LNCAP (cell line): ENCODE data around the gene ZNF805.

Experiments
- CTCF ChIP-seq: fragments of 450-650 bp; IDR thresholded peaks from 2 replicates; pipeline ENCODE4 v1.5.1; 2017; ENCODE audit warnings: mild to moderate bottlenecking

Gene ZNF805

GRCh38 chr19:57245959-57246358, 5.5 kb downstream of the ZNF805 start:
- TF ChIP-seq CTCF, result no peak

GRCh38 chr19:57248646-57249045, 8.2 kb downstream of the ZNF805 start:
- no peak for TF ChIP-seq CTCF

- TF ChIP-seq CTCF, result no peak
These were observed 8.9 kb downstream of the ZNF805 start for GRCh38 chr19:57249329-57249728.

GRCh38 chr19:57262044-57262443, 21.6 kb downstream of the ZNF805 start:
- no peak for TF ChIP-seq CTCF

- no peak for TF ChIP-seq CTCF
These were observed 22.9 kb downstream of the ZNF805 start for GRCh38 chr19:57263244-57263741.

- TF ChIP-seq CTCF, result no peak
These were observed 26.9 kb downstream of the ZNF805 start for GRCh38 chr19:57267291-57267690.

GRCh38 chr19:57269515-57270250, 29.3 kb downstream of the ZNF805 start:
- TF ChIP-seq CTCF, result no peak
